HL-60 (cell line): Measurements from ENCODE around the gene UST.

Source experiments
- DNase-seq, 2 experiments: peaks; one replicate each; pipeline ENCODE4 v3.0.0-alpha.2; 2010 to 2020; ENCODE audit warnings: low read depth in 1 of 2, low spot score in 1 of 2
- H3K27ac ChIP-seq: fragments of 250-450 bp; sonication (Bioruptor Pico); replicated peaks from 2 replicates; pipeline ENCODE4 v1.5.1; 2020; ENCODE audit warnings: mild to moderate bottlenecking, moderate library complexity
- H3K27me3 ChIP-seq: fragments of 250-450 bp; sonication (Bioruptor Pico); 2 replicates; pipeline ENCODE4 v1.5.1; 2021; ENCODE audit warnings: mild to moderate bottlenecking, moderate library complexity; ENCODE audit not compliant: insufficient read depth, poor library complexity, severe bottlenecking
- H3K4me3 ChIP-seq: replicated peaks from 2 replicates; pipeline ENCODE4 v1.5.1; 2011; ENCODE audit warnings: mild to moderate bottlenecking, control low read depth, low read length; ENCODE audit not compliant: insufficient read depth
- CTCF ChIP-seq: IDR thresholded peaks from one replicate; pipeline ENCODE4 v1.5.1; 2011; ENCODE audit warnings: low read length, control low read depth, inconsistent platforms; ENCODE audit not compliant: insufficient read depth
- GABPA ChIP-seq: IDR thresholded peaks from 2 replicates; pipeline ENCODE4 v1.6.1; 2012; ENCODE audit warnings: low read depth
- POLR2AphosphoS5 ChIP-seq: IDR thresholded peaks from 2 replicates; pipeline ENCODE4 v1.6.1; 2012; ENCODE audit warnings: low read depth
- REST ChIP-seq: IDR thresholded peaks from 2 replicates; pipeline ENCODE4 v1.6.1; 2012; ENCODE audit warnings: low read depth; ENCODE audit not compliant: insufficient replicate concordance
- SPI1 ChIP-seq: IDR thresholded peaks from 2 replicates; pipeline ENCODE4 v1.6.1; 2012; ENCODE audit warnings: low read depth, mild to moderate bottlenecking, borderline replicate concordance

The UST gene

GRCh38 chr6:149007846-149008245 is 261.0 kb downstream of the UST start:
- Histone ChIP-seq H3K4me3 (no peak overlapping the region), H3K27ac (no peak overlapping the region), H3K27me3 (no peaks in the 10 kb centered on the region)
- TF ChIP-seq CTCF (no peak), GABPA (no peak), POLR2AphosphoS5 (no peak), SPI1 (no peak), REST (no peak)
- DNase-seq: no peak

GRCh38 chr6:149008741-149009140 is 261.9 kb downstream of the UST start:
- no peak overlapping the region for H3K4me3 ChIP-seq
- H3K27ac ChIP-seq: no peak overlapping the region
- no peaks in the 10 kb centered on the region for H3K27me3 ChIP-seq
- TF ChIP-seq CTCF (no peak), POLR2AphosphoS5 (no peak), REST (no peak), GABPA (no peak), SPI1 (no peak)
- DNase-seq: no peak

- Histone ChIP-seq H3K27ac (no peak overlapping the region), H3K27me3 (no peaks in the 10 kb centered on the region), H3K4me3 (no peak overlapping the region)
- TF ChIP-seq POLR2AphosphoS5 (no peak), GABPA (no peak), REST (no peak), CTCF (no peak), SPI1 (no peak)
- DNase-seq: no peak
Measured at GRCh38 chr6:149012040-149012545, 265.3 kb downstream of the UST start.
